CD14-positive monocyte (primary cell): Measurements from ENCODE around the gene TNIK. TPM values are rescaled to one million over a fixed set of nuclear protein-coding genes. Genes with fewer than 3 reads are reported as not detected.

ENCODE experiments used
- DNase-seq, 3 donors: peaks; one replicate each; pipeline ENCODE4 v3.0.0-alpha.2; 2011 to 2022
- H2AFZ ChIP-seq: 2 replicates; pipeline ENCODE4 v1.6.0; 2012; ENCODE audit warnings: mild to moderate bottlenecking, low read depth, low read length, inconsistent platforms; ENCODE audit not compliant: insufficient read depth, poor library complexity, severe bottlenecking
- H3K27ac ChIP-seq, 2 donors: 1 replicate in 1 of 2; 2 replicates in 1 of 2; pipeline ENCODE4 v1.5.1; 2012 to 2013; ENCODE audit warnings: low read length in 2 of 2, control low read depth in 1 of 2, inconsistent platforms in 1 of 2, low read depth in 1 of 2, mild to moderate bottlenecking in 1 of 2
- H3K27me3 ChIP-seq, 2 donors: one replicate each; pipeline versions ENCODE4 v1.6.0 to v1.6.1; 2011 to 2013; ENCODE audit warnings: low read length in 2 of 2; ENCODE audit not compliant: control insufficient read depth in 2 of 2, insufficient read depth in 2 of 2
- H3K36me3 ChIP-seq, 2 donors: replicated peaks in 1 of 2; 1 replicate in 1 of 2; 2 replicates in 1 of 2; pipeline versions ENCODE4 v1.5.1 to v1.6.1; 2012 to 2013; ENCODE audit warnings: low read length in 2 of 2, control low read depth in 1 of 2, inconsistent platforms in 1 of 2, mild to moderate bottlenecking in 1 of 2; ENCODE audit not compliant: insufficient read depth in 2 of 2, control insufficient read depth in 1 of 2
- H3K4me1 ChIP-seq, 2 donors: 1 replicate in 1 of 2; 2 replicates in 1 of 2; pipeline versions ENCODE4 v1.5.1 to v1.6.1; 2012 to 2013; ENCODE audit warnings: low read length in 2 of 2, control low read depth in 1 of 2, inconsistent platforms in 1 of 2, mild to moderate bottlenecking in 1 of 2, moderate library complexity in 1 of 2; ENCODE audit not compliant: insufficient read depth in 2 of 2, control insufficient read depth in 1 of 2
- H3K4me2 ChIP-seq: replicated peaks from 2 replicates; pipeline ENCODE3; 2012; ENCODE audit warnings: low read length, moderate library complexity, mild to moderate bottlenecking; ENCODE audit not compliant: poor library complexity, severe bottlenecking; ENCODE audit errors: extremely low read depth
- H3K4me3 ChIP-seq, 3 experiments: fragments of 200-600 bp in 1 of 3; sonication (generic) in 1 of 3; replicated peaks in 1 of 3; 1 replicate in 2 of 3; 2 replicates in 1 of 3; pipeline ENCODE4 v1.5.1; 2011 to 2013; ENCODE audit warnings: low read length in 3 of 3, mild to moderate bottlenecking in 3 of 3, control low read depth in 2 of 3, low read depth in 2 of 3, inconsistent platforms in 1 of 3, moderate library complexity in 1 of 3
- H3K79me2 ChIP-seq: 2 replicates; pipeline ENCODE4 v1.6.0; 2012; ENCODE audit warnings: mild to moderate bottlenecking, control low read depth, inconsistent platforms, low read length, moderate library complexity; ENCODE audit not compliant: insufficient read depth
- H3K9ac ChIP-seq: 2 replicates; pipeline ENCODE4 v1.6.0; 2017; ENCODE audit warnings: low read length, mild to moderate bottlenecking; ENCODE audit not compliant: insufficient read depth, poor library complexity, severe bottlenecking
- H3K9me3 ChIP-seq, 2 donors: replicated peaks in 1 of 2; 1 replicate in 1 of 2; 2 replicates in 1 of 2; pipeline versions ENCODE4 v1.5.1 to v1.6.1; 2012 to 2013; ENCODE audit warnings: low read length in 2 of 2, control low read depth in 1 of 2; ENCODE audit not compliant: control insufficient read depth in 1 of 2, insufficient read depth in 1 of 2
- H4K20me1 ChIP-seq: 2 replicates; pipeline ENCODE4 v1.6.0; 2012; ENCODE audit warnings: mild to moderate bottlenecking, low read length, control low read depth, moderate library complexity; ENCODE audit not compliant: insufficient read depth
- H3K27ac Mint-ChIP-seq, 7 donors: one replicate each; pipeline ENCODE4 v1.8.0; 2020; ENCODE audit warnings: mild to moderate bottlenecking in 7 of 7, mixed read lengths in 7 of 7, moderate library complexity in 6 of 7, inconsistent platforms in 2 of 7
- H3K27me3 Mint-ChIP-seq, 3 donors: one replicate each; pipeline ENCODE4 v1.8.0; 2021 to 2022; ENCODE audit warnings: low read depth in 3 of 3, mild to moderate bottlenecking in 3 of 3, mixed read lengths in 3 of 3, moderate library complexity in 3 of 3, inconsistent platforms in 1 of 3
- H3K36me3 Mint-ChIP-seq, 2 donors: one replicate each; pipeline ENCODE4 v1.8.0; 2020; ENCODE audit warnings: mixed read lengths in 2 of 2, inconsistent platforms in 1 of 2, mild to moderate bottlenecking in 1 of 2
- H3K4me1 Mint-ChIP-seq: one replicate; pipeline ENCODE4 v1.8.0; 2020; ENCODE audit warnings: mild to moderate bottlenecking, mixed read lengths
- H3K4me3 Mint-ChIP-seq, 2 donors: one replicate each; pipeline ENCODE4 v1.8.0; 2020; ENCODE audit warnings: mild to moderate bottlenecking in 2 of 2, mixed read lengths in 2 of 2, moderate library complexity in 1 of 2
- H3K9me3 Mint-ChIP-seq, 7 donors: one replicate each; pipeline ENCODE4 v1.8.0; 2020 to 2022; ENCODE audit warnings: mixed read lengths in 7 of 7, mild to moderate bottlenecking in 6 of 7, moderate library complexity in 6 of 7, inconsistent platforms in 2 of 7
- WGBS: methylation state at CpG from one replicate; pipeline ENCODE4 v1.1.5; 2013; ENCODE audit warnings: missing lambda C conversion rate; ENCODE audit not compliant: insufficient coverage; 5-methylcytosine and 5-hydroxymethylcytosine counted together
- intact Hi-C, 2 donors: fragments of 100-400 bp; cut with micrococcal nuclease; formaldehyde crosslinking; loops; one replicate each; pipeline versions ENCODE4 v1.15.0 to v1.15.1; 2023
- polyA plus RNA-seq, 3 donors: library from polyadenylated mRNA; depleted of rRNA in 1 of 3; unstranded in 2 of 3; stranded (reverse) in 1 of 3; fragments of 300-500 nt in 2 of 3; fragments of >200 nt in 1 of 3; fragmentation: Illumina TruSeq in 2 of 3; gene quantifications; 1 replicate in 2 of 3; 2 replicates in 1 of 3; pipeline ENCODE4 v1.2.3, GENCODE V29; 2012 to 2021
- TF ChIP-seq, protein P1 (sequence below): fragments of 200-600 bp; IDR thresholded peaks from one replicate; pipeline ENCODE4 v1.8.0; 2022; ENCODE audit warnings: antibody characterized with exemption, mild to moderate bottlenecking

Gene TNIK
- polyA plus RNA-seq, 3 donors: 0.36 to 1.8 (median 0.75) TPM

DNA sequence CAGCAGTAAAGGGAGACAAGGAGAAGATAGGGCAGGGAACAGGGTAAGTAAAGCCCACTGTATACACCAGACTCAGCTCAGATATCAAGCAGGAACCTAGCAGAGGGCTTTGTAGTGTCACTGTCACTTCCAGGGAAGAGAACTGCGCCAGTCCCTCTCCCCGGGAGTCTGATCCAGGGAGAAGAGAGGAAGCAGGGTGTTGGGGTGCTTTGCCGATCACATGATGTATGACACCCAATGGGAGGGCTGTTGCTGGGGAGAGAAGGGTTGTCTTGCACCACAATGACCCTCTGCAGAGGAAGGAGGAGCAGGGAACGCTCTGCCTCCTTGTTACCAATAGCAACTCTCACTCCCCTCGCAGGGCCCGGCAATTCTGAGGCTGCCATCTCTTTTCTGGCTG, 286.5 kb downstream of the TNIK start:
- Histone ChIP-seq H3K4me2 (peak overlapping the region; percentile 55), H3K9me3 (no peaks in the 10 kb centered on the region), H3K4me1 (peaks cover 18 to 32% of the 10 kb centered on the region in 2 donors), H3K79me2 (no peaks in the 10 kb centered on the region), H3K9ac (no peak overlapping the region), H3K27me3 (no peaks in the 10 kb centered on the region), H3K27ac (no peak overlapping the region), H3K4me3 (peak overlapping the region in 1 of 3 experiments; percentile 53), H2AFZ (peak overlapping the region; percentile 58), H4K20me1 (no peaks in the 10 kb centered on the region), H3K36me3 (no peaks in the 10 kb centered on the region)
- Mint-ChIP-seq H3K27me3 (peaks cover 0 to 2% (median 0%) of the 10 kb centered on the region in 3 donors), H3K9me3 (peaks cover 0 to 3% (median 0%) of the 10 kb centered on the region in 7 donors), H3K4me1 (peaks cover 29% of the 10 kb centered on the region), H3K36me3 (no peaks in the 10 kb centered on the region), H3K27ac (peak overlapping the region in 6 of 7 donors; percentile 43 to 74 (median 58)), H3K4me3 (peak overlapping the region; percentile 43 to 84)
- TF ChIP-seq, protein P1, sequence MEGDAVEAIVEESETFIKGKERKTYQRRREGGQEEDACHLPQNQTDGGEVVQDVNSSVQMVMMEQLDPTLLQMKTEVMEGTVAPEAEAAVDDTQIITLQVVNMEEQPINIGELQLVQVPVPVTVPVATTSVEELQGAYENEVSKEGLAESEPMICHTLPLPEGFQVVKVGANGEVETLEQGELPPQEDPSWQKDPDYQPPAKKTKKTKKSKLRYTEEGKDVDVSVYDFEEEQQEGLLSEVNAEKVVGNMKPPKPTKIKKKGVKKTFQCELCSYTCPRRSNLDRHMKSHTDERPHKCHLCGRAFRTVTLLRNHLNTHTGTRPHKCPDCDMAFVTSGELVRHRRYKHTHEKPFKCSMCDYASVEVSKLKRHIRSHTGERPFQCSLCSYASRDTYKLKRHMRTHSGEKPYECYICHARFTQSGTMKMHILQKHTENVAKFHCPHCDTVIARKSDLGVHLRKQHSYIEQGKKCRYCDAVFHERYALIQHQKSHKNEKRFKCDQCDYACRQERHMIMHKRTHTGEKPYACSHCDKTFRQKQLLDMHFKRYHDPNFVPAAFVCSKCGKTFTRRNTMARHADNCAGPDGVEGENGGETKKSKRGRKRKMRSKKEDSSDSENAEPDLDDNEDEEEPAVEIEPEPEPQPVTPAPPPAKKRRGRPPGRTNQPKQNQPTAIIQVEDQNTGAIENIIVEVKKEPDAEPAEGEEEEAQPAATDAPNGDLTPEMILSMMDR: no peak
- peak; percentile 64 to 78 (median 71) for DNase-seq
- intact Hi-C loops: no loop called here
- 0% methylated on average over 2 of the region's 6 CpGs for WGBS

DNA sequence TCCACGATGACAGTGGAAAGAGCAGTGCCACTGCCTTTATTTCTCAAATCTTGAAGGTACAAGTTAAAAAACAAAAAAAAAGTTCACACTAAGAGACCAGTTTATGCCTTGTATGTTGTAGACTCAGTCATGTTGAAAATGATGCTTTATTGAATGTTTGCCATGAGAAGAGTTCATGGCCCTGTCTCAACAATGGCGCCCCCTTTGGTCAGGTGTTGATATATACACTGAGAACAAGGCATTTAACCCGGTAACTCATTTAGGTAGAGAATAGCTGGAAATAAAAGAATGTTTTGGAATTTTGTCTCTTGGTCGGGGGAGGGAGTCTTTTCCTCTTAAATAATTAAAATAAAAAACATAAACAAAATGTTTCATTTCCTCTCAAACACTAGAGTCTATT, 288.1 kb downstream of the TNIK start:
- Histone ChIP-seq H2AFZ (no peak overlapping the region), H3K36me3 (no peaks in the 10 kb centered on the region), H3K4me1 (peaks cover 9 to 19% of the 10 kb centered on the region in 2 donors), H3K9ac (no peak overlapping the region), H3K79me2 (no peaks in the 10 kb centered on the region), H3K27ac (no peak overlapping the region), H3K4me3 (no peak overlapping the region), H3K27me3 (no peaks in the 10 kb centered on the region), H4K20me1 (no peaks in the 10 kb centered on the region), H3K9me3 (no peaks in the 10 kb centered on the region), H3K4me2 (no peak overlapping the region)
- Mint-ChIP-seq H3K4me3 (no peak overlapping the region), H3K27ac (peak overlapping the region in 1 of 7 donors; percentile 26), H3K36me3 (no peaks in the 10 kb centered on the region), H3K4me1 (peaks cover 16% of the 10 kb centered on the region), H3K9me3 (peaks cover 0 to 3% (median 0%) of the 10 kb centered on the region in 7 donors), H3K27me3 (peaks cover 0 to 2% (median 0%) of the 10 kb centered on the region in 3 donors)
- DNase-seq: no peak
- intact Hi-C loops: no loop called here
- TF ChIP-seq, protein P1: peak; percentile 34
- WGBS: 100% methylated on average over 1 of the region's 4 CpGs
